Measurements from ENCODE around the gene FNDC3A. TPM values are rescaled to one million over a fixed set of nuclear protein-coding genes. Genes with fewer than 3 reads are reported as not detected.
A peak's percentile ranks its signal among the peaks of the same experiment; 100 is the strongest.

The FNDC3A gene
- total RNA-seq: 10 to 100 TPM; 53.7 to 62.8 TPM

- TF ChIP-seq POLR2A (IDR thresholded peaks at IDR 0.05) (peak; percentile 50 to 80 (median 77)), CTCF (IDR thresholded peaks at IDR 0.05) (peak in 1 of 7 experiments; percentile 7)
- DNase-seq (peak; percentile 75 to 79 (median 78)), ATAC-seq (peak; percentile 84)
- peaks cover 30% of the 10 kb centered on the region for H3K4me1 ChIP-seq
- H3K27ac ChIP-seq: peak within 1 kb of the TSS; percentile 74 to 99 (median 94)
- H3K36me3 ChIP-seq (replicated peaks in 1 of 2; ENCODE audit: insufficient read depth in 1 of 2, low read depth in 2 of 2): no peaks in the 10 kb centered on the region
- intact Hi-C loops (cut with DNase I): no loop called here
- WGBS, 2 donors: 0% methylated on average over 7 to 82 of the region's 86 CpGs
- peak within 1 kb of the TSS; percentile 50 to 94 for H3K4me3 ChIP-seq
- no peaks in the 10 kb centered on the region for H3K27me3 ChIP-seq
- no peaks in the 10 kb centered on the region for H3K9me3 ChIP-seq
These were observed at the start of gene FNDC3A for GRCh38 chr13:48975856-48976575. Gene FNDC3A (plus strand): TSS chr13:48975912. CDS start chr13:49006191, 30,279 bp downstream.

GRCh38 chr13:48928757-48929430 lies 46.8 kb upstream of the FNDC3A start:
- Histone ChIP-seq H3K4me1 (no peaks in the 10 kb centered on the region), H3K9me3 (no peaks in the 10 kb centered on the region), H3K4me3 (no peak overlapping the region), H3K27me3 (no peaks in the 10 kb centered on the region), H3K36me3 (replicated peaks in 1 of 2; ENCODE audit: insufficient read depth in 1 of 2, low read depth in 2 of 2) (no peaks in the 10 kb centered on the region), H3K27ac (no peak overlapping the region)
- ATAC-seq (no peak), DNase-seq (no peak)
- no peak for TF ChIP-seq CTCF (IDR thresholded peaks at IDR 0.05)
- TF ChIP-seq POLR2A (IDR thresholded peaks at IDR 0.05): no peak
- intact Hi-C loops (cut with DNase I): no loop called here
- 33 to 43% methylated on average over 5 of the region's 5 CpGs for WGBS, 2 donors

GRCh38 chr13:48930918-48931317 lies 44.8 kb upstream of the FNDC3A start:
- no peaks in the 10 kb centered on the region for H3K9me3 ChIP-seq
- H3K36me3 ChIP-seq (replicated peaks in 1 of 2; ENCODE audit: insufficient read depth in 1 of 2, low read depth in 2 of 2): no peaks in the 10 kb centered on the region
- H3K4me1 ChIP-seq: no peaks in the 10 kb centered on the region
- no peak overlapping the region for H3K4me3 ChIP-seq
- no peaks in the 10 kb centered on the region for H3K27me3 ChIP-seq
- 38 to 81% methylated on average over 1 of the region's 1 CpG for WGBS, 2 donors
- no peak overlapping the region for H3K27ac ChIP-seq
- no peak for ATAC-seq
- intact Hi-C loops (cut with DNase I): no loop called here
- TF ChIP-seq POLR2A (IDR thresholded peaks at IDR 0.05) (no peak), CTCF (IDR thresholded peaks at IDR 0.05) (no peak)
- no peak for DNase-seq

GRCh38 chr13:48938308-48938943 lies 37.3 kb upstream of the FNDC3A start:
- Histone ChIP-seq H3K9me3 (no peaks in the 10 kb centered on the region), H3K4me3 (no peak overlapping the region), H3K4me1 (peaks cover 15% of the 10 kb centered on the region), H3K36me3 (replicated peaks in 1 of 2; ENCODE audit: insufficient read depth in 1 of 2, low read depth in 2 of 2) (no peaks in the 10 kb centered on the region), H3K27me3 (no peaks in the 10 kb centered on the region), H3K27ac (no peak overlapping the region)
- intact Hi-C loops (cut with DNase I): no loop called here
- DNase-seq (no peak), ATAC-seq (no peak)
- TF ChIP-seq CTCF (IDR thresholded peaks at IDR 0.05) (no peak), POLR2A (IDR thresholded peaks at IDR 0.05) (no peak)
